ENCODE data around the gene ANTKMT. TPM values are rescaled to one million over a fixed set of nuclear protein-coding genes. Genes with fewer than 3 reads are reported as not detected.
A peak's percentile ranks its signal among the peaks of the same experiment; 100 is the strongest.

ANTKMT gene
- total and polyA plus RNA-seq, 2 of the 8 experiments (the other 6 are each of a cell fraction or from before 2014, with no cell fraction given): 26.5 to 26.6 TPM

- Histone ChIP-seq H3K27ac (ENCODE audit: low read depth, low read length) (no peak overlapping the region), H3K18ac (ENCODE audit: extremely low read depth, low read length) (peak overlapping the region; percentile 48), H2BK5ac (ENCODE audit: low read depth, low read length) (no peak overlapping the region; the same call in 1 of the 2 replicates), H3K79me1 (ENCODE audit: low read depth, low read length) (no peaks in the 10 kb centered on the region), H3K23ac (ENCODE audit: insufficient read length) (no peak overlapping the region), H3K79me2 (ENCODE audit: control insufficient read depth in 1 of 2, insufficient read depth in 2 of 2, low read length in 2 of 2) (no peaks in the 10 kb centered on the region), H4K20me1 (replicated peaks in 1 of 2; ENCODE audit: control insufficient read depth in 1 of 2, insufficient read depth in 2 of 2, low read length in 2 of 2) (peaks cover 4 to 13% of the 10 kb centered on the region in 2 experiments), H3K14ac (ENCODE audit: insufficient read length) (no peak overlapping the region), H2BK20ac (ENCODE audit: low read length) (no peak overlapping the region), H3K27me3 (replicated peaks in 1 of 4; ENCODE audit: control insufficient read depth in 3 of 4, extremely low read depth in 1 of 4, insufficient read depth in 3 of 4, low read length in 3 of 4) (peaks cover 0 to 44% (median 26%) of the 10 kb centered on the region in 4 experiments; a peak in 6 of 7 replicates), H2BK12ac (ENCODE audit: low read depth, low read length) (no peak overlapping the region), H2BK15ac (ENCODE audit: low read length) (no peak overlapping the region), H4K91ac (replicated peaks; ENCODE audit: insufficient read length, low read length) (no peak overlapping the region), H2AK5ac (ENCODE audit: low read depth, low read length) (no peak overlapping the region), H3K9ac (replicated peaks in 1 of 4; ENCODE audit: extremely low read depth in 1 of 4, low read depth in 3 of 4, low read length in 3 of 4) (peak overlapping the region in 1 of 4 experiments; percentile 54; a peak in 2 of 7 replicates), H3K4me3 (ENCODE audit: extremely low read depth in 1 of 4, insufficient read depth in 2 of 4, low read depth in 3 of 4, low read length in 4 of 4) (peak overlapping the region; percentile 41 to 74 (median 44); a peak in 7 of 8 replicates), H4K5ac (ENCODE audit: insufficient read length, low read depth, low read length) (no peak overlapping the region), H3K4ac (replicated peaks; ENCODE audit: insufficient read length, low read depth, low read length) (no peak overlapping the region), H3K36me3 (ENCODE audit: control insufficient read depth in 2 of 4, insufficient read depth in 4 of 4, low read length in 3 of 4) (no peaks in the 10 kb centered on the region), H3K4me2 (ENCODE audit: insufficient read depth in 1 of 2, low read depth in 2 of 2, low read length in 2 of 2) (peak overlapping the region; percentile 53 to 83), H2AFZ (ENCODE audit: low read length) (no peak overlapping the region), H3K9me3 (ENCODE audit: insufficient read depth in 2 of 2, low read depth in 1 of 2, low read length in 1 of 2) (no peaks in the 10 kb centered on the region), H3K4me1 (replicated peaks in 1 of 4; ENCODE audit: control insufficient read depth in 3 of 4, insufficient read depth in 4 of 4, low read length in 3 of 4) (peaks cover 0 to 29% (median 19%) of the 10 kb centered on the region in 4 experiments; a peak in 5 of 7 replicates), H3K56ac (replicated peaks; ENCODE audit: insufficient read length, low read depth, low read length) (no peak overlapping the region), H2BK120ac (replicated peaks; ENCODE audit: low read depth, low read length) (no peak overlapping the region), H3K23me2 (ENCODE audit: low read depth, low read length) (peaks cover 17% of the 10 kb centered on the region; the same call in 1 of the 2 replicates), H4K8ac (ENCODE audit: extremely low read depth, insufficient read depth, low read length) (peak overlapping the region; percentile 73; the same call in 1 of the 2 replicates)
- 4% methylated on average over 38 of the region's 74 CpGs; no CpG with 5 or more reads in 1 of the 2 experiments for WGBS, 2 experiments (ENCODE audit: extremely low coverage in 1 of 2, insufficient coverage in 1 of 2, insufficient read length in 1 of 2, insufficient replicate concordance in 2 of 2, low coverage in 1 of 2, low lambda C conversion rate in 2 of 2, missing lambda C conversion rate in 1 of 2)
- DNase-seq (ENCODE audit: low read depth in 1 of 2, low spot score in 2 of 2): no peak
- ChIA-PET CTCF (ENCODE audit: partially characterized antibody) (interaction anchor here (0.6 to 33.4 kb wide), 19 partner anchors 8 to 616 kb away, joined by 3 to 977 read pairs (median 4); partner anchors contain the start of genes ANTKMT, CCDC78, CHTF18 and CIAO3), POLR2A (ENCODE audit: partially characterized antibody) (interaction anchor here (0.9 to 23.0 kb wide), 20 partner anchors 1 to 345 kb away, joined by 3 to 353 read pairs (median 5); partner anchors contain the start of genes ANTKMT, CCDC78, CHTF18 and CIAO3)
- FAIRE-seq: no peak
- TF ChIP-seq, protein P1, sequence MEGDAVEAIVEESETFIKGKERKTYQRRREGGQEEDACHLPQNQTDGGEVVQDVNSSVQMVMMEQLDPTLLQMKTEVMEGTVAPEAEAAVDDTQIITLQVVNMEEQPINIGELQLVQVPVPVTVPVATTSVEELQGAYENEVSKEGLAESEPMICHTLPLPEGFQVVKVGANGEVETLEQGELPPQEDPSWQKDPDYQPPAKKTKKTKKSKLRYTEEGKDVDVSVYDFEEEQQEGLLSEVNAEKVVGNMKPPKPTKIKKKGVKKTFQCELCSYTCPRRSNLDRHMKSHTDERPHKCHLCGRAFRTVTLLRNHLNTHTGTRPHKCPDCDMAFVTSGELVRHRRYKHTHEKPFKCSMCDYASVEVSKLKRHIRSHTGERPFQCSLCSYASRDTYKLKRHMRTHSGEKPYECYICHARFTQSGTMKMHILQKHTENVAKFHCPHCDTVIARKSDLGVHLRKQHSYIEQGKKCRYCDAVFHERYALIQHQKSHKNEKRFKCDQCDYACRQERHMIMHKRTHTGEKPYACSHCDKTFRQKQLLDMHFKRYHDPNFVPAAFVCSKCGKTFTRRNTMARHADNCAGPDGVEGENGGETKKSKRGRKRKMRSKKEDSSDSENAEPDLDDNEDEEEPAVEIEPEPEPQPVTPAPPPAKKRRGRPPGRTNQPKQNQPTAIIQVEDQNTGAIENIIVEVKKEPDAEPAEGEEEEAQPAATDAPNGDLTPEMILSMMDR (IDR thresholded peaks at IDR 0.05; ENCODE audit: control extremely low read depth in 1 of 3, insufficient read depth in 1 of 3, low read depth in 1 of 3, low read length in 3 of 3): peak in 2 of 3 experiments; percentile 22 to 53; a peak in 3 of 4 replicates
- TF ChIP-seq KDM4A (IDR thresholded peaks at IDR 0.05; ENCODE audit: low read depth, low read length, severe bottlenecking) (no peak), RAD21 (IDR thresholded peaks at IDR 0.05 in 1 of 2, conservative IDR thresholded peaks at IDR 0.05 in 1 of 2; ENCODE audit: low read depth in 2 of 2, low read length in 2 of 2) (peak in 1 of 2 experiments; percentile 39; a peak in 2 of 4 replicates), PHF8 (conservative IDR thresholded peaks at IDR 0.05; ENCODE audit: low read depth, low read length) (no peak)
- TF ChIP-seq, protein P2, sequence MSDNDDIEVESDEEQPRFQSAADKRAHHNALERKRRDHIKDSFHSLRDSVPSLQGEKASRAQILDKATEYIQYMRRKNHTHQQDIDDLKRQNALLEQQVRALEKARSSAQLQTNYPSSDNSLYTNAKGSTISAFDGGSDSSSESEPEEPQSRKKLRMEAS (IDR thresholded peaks at IDR 0.05): peak; percentile 30; the same call in 1 of the 2 replicates
- TF ChIP-seq, protein P3, sequence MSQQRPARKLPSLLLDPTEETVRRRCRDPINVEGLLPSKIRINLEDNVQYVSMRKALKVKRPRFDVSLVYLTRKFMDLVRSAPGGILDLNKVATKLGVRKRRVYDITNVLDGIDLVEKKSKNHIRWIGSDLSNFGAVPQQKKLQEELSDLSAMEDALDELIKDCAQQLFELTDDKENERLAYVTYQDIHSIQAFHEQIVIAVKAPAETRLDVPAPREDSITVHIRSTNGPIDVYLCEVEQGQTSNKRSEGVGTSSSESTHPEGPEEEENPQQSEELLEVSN (IDR thresholded peaks at IDR 0.05): peak; percentile 27; the same call in 1 of the 2 replicates
Measured at GRCh38 chr16:715477-716199, 5.3 kb upstream of the ANTKMT start.
